Panc1 (cell line): ENCODE results near the gene CROT.

Source experiments
- POLR2AphosphoS5 ChIP-seq: IDR thresholded peaks from 2 replicates; pipeline ENCODE4 v1.6.1; 2012; ENCODE audit warnings: mild to moderate bottlenecking, low read depth, low read length, moderate library complexity
- SIN3A ChIP-seq: IDR thresholded peaks from 2 replicates; pipeline ENCODE4 v1.6.1; 2012; ENCODE audit warnings: low read depth, mild to moderate bottlenecking, low read length, moderate library complexity, borderline replicate concordance; ENCODE audit not compliant: insufficient read depth
- TCF7L2 ChIP-seq: IDR thresholded peaks from 2 replicates; pipeline ENCODE4 v1.6.1; 2011; ENCODE audit warnings: mild to moderate bottlenecking, low read depth, low read length, inconsistent platforms
- TF ChIP-seq, protein P1 (sequence below): fragments of 450-650 bp; IDR thresholded peaks from 2 replicates; pipeline ENCODE4 v1.5.1; 2017; ENCODE audit warnings: mild to moderate bottlenecking
- TF ChIP-seq, protein P2 (sequence below), 2 experiments: IDR thresholded peaks; 2 replicates each; pipeline ENCODE4 v1.6.1; 2011 to 2012; ENCODE audit warnings: low read depth in 2 of 2, control low read depth in 1 of 2, low read length in 1 of 2, mild to moderate bottlenecking in 1 of 2, moderate library complexity in 1 of 2; ENCODE audit not compliant: insufficient read depth in 1 of 2

DNA sequence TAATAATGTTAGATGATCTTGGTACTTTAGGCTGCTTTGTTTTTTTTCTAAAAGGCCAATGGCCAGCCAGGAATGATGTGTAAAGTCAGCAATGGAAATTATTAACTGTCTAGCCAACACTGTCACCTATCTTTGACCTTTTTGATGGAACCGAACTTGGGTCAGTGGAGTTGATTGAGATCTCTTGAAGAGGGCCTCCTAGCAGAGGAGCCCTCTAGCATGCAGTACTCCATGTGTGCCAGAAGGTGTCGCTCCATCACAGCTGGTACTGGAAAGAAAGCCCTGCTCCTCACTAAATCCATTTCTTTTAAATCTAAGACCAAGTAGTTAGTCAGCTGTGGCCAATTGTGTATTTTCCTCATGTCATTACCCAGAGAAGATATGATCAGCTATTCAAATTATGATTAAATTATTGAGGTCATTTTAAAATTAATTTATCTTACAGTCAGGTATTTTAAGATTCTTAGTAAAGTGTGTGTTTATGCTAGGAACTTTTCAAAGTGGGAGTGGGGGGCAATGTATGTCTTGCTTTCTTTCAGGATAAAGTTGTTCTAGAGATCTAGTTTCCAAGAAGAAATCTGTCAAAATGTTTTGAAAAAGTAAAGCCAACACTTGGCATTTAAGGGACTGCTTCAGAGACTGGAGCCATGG lies 33.1 kb upstream of the CROT start:
- TF ChIP-seq, protein P1, sequence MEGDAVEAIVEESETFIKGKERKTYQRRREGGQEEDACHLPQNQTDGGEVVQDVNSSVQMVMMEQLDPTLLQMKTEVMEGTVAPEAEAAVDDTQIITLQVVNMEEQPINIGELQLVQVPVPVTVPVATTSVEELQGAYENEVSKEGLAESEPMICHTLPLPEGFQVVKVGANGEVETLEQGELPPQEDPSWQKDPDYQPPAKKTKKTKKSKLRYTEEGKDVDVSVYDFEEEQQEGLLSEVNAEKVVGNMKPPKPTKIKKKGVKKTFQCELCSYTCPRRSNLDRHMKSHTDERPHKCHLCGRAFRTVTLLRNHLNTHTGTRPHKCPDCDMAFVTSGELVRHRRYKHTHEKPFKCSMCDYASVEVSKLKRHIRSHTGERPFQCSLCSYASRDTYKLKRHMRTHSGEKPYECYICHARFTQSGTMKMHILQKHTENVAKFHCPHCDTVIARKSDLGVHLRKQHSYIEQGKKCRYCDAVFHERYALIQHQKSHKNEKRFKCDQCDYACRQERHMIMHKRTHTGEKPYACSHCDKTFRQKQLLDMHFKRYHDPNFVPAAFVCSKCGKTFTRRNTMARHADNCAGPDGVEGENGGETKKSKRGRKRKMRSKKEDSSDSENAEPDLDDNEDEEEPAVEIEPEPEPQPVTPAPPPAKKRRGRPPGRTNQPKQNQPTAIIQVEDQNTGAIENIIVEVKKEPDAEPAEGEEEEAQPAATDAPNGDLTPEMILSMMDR = peak; percentile 95
- TF ChIP-seq POLR2AphosphoS5 (no peak), TCF7L2 (no peak), SIN3A (no peak)
- TF ChIP-seq, protein P2, sequence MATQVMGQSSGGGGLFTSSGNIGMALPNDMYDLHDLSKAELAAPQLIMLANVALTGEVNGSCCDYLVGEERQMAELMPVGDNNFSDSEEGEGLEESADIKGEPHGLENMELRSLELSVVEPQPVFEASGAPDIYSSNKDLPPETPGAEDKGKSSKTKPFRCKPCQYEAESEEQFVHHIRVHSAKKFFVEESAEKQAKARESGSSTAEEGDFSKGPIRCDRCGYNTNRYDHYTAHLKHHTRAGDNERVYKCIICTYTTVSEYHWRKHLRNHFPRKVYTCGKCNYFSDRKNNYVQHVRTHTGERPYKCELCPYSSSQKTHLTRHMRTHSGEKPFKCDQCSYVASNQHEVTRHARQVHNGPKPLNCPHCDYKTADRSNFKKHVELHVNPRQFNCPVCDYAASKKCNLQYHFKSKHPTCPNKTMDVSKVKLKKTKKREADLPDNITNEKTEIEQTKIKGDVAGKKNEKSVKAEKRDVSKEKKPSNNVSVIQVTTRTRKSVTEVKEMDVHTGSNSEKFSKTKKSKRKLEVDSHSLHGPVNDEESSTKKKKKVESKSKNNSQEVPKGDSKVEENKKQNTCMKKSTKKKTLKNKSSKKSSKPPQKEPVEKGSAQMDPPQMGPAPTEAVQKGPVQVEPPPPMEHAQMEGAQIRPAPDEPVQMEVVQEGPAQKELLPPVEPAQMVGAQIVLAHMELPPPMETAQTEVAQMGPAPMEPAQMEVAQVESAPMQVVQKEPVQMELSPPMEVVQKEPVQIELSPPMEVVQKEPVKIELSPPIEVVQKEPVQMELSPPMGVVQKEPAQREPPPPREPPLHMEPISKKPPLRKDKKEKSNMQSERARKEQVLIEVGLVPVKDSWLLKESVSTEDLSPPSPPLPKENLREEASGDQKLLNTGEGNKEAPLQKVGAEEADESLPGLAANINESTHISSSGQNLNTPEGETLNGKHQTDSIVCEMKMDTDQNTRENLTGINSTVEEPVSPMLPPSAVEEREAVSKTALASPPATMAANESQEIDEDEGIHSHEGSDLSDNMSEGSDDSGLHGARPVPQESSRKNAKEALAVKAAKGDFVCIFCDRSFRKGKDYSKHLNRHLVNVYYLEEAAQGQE (IDR thresholded peaks at IDR 0.05; ENCODE audit: insufficient read depth in 1 of 2, low read depth in 2 of 2, low read length in 1 of 2) = no peak
